ENCODE data around the gene TGM4. TPM values are rescaled to one million over a fixed set of nuclear protein-coding genes. Genes with fewer than 3 reads are reported as not detected.

The TGM4 gene
- total and polyA plus RNA-seq, 4 donors, result 0.01 TPM; not detected in 3

DNA sequence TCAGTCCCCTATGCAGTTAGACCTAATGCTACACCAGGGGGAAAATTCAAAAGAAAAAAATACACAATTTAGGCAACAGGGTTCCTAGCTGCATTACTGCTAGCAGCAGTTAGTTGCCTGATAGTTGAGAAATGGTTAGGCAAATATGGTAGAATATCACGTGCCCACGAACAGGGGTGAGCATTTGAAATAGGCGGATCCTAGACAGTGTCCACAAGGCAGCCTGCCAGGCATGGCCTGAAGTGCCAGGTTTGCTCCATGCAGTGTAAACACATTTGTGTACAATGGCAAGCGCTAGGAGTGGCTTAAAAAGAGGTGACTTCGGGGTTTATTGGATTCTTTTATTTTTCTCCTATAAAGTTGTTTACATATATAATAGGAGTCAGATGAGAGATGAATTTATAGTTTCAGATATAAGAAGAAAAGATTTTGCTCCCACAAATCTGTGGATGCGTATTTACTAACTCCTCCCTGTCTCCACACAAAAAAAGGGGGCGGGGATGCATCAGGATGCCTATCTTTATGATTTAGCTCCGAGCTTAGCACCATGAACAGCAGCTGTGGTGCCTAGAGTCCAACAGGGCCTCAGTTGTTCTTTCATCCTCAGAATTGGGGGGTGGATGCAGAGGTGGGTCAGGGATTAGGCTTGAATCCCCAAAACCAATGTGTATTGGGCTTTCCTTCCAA, 3.9 kb upstream of the TGM4 start:
- ATAC-seq (ENCODE audit: insufficient read depth, low FRiP score) (no peak), DNase-seq (peak in 1 of 3 donors; percentile 32)
- Histone ChIP-seq H3K4me1 (ENCODE audit: control insufficient read depth in 5 of 5, insufficient read depth in 5 of 5, low read length in 5 of 5) (no peaks in the 10 kb centered on the region), H3K36me3 (ENCODE audit: control insufficient read depth in 4 of 4, insufficient read depth in 4 of 4, low read length in 4 of 4) (no peaks in the 10 kb centered on the region), H3K27ac (ENCODE audit: low read depth in 1 of 2, low read length in 1 of 2) (no peak overlapping the region), H3K9me3 (ENCODE audit: control insufficient read depth in 4 of 4, insufficient read depth in 3 of 4, low read length in 3 of 4) (no peaks in the 10 kb centered on the region), H3K9ac (ENCODE audit: insufficient read depth in 1 of 2, low read length in 2 of 2) (no peak overlapping the region), H3K27me3 (ENCODE audit: control insufficient read depth in 3 of 3, insufficient read depth in 3 of 3, low read length in 2 of 3) (no peaks in the 10 kb centered on the region), H3K4me3 (no peak overlapping the region)
- TF ChIP-seq, protein P1, sequence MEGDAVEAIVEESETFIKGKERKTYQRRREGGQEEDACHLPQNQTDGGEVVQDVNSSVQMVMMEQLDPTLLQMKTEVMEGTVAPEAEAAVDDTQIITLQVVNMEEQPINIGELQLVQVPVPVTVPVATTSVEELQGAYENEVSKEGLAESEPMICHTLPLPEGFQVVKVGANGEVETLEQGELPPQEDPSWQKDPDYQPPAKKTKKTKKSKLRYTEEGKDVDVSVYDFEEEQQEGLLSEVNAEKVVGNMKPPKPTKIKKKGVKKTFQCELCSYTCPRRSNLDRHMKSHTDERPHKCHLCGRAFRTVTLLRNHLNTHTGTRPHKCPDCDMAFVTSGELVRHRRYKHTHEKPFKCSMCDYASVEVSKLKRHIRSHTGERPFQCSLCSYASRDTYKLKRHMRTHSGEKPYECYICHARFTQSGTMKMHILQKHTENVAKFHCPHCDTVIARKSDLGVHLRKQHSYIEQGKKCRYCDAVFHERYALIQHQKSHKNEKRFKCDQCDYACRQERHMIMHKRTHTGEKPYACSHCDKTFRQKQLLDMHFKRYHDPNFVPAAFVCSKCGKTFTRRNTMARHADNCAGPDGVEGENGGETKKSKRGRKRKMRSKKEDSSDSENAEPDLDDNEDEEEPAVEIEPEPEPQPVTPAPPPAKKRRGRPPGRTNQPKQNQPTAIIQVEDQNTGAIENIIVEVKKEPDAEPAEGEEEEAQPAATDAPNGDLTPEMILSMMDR (IDR thresholded peaks at IDR 0.05; ENCODE audit: control extremely low read depth, extremely low read depth), result no peak
- WGBS, 2 donors, result 67 to 84% methylated on average over 8 of the region's 8 CpGs

- ATAC-seq (ENCODE audit: insufficient read depth, low FRiP score) (no peak), DNase-seq (no peak)
- H3K36me3 ChIP-seq (ENCODE audit: control insufficient read depth in 4 of 4, insufficient read depth in 4 of 4, low read length in 4 of 4), result no peaks in the 10 kb centered on the region
- no peak overlapping the region for H3K27ac ChIP-seq (ENCODE audit: low read depth in 1 of 2, low read length in 1 of 2)
- no peaks in the 10 kb centered on the region for H3K4me1 ChIP-seq (ENCODE audit: control insufficient read depth in 5 of 5, insufficient read depth in 5 of 5, low read length in 5 of 5)
- 82 to 88% methylated on average over 3 of the region's 3 CpGs for WGBS, 2 donors
- TF ChIP-seq, protein P1 (IDR thresholded peaks at IDR 0.05; ENCODE audit: control extremely low read depth, extremely low read depth), result no peak
- H3K9ac ChIP-seq (ENCODE audit: insufficient read depth in 1 of 2, low read length in 2 of 2), result no peak overlapping the region
- H3K4me3 ChIP-seq, result no peak overlapping the region
- no peaks in the 10 kb centered on the region for H3K27me3 ChIP-seq (ENCODE audit: control insufficient read depth in 3 of 3, insufficient read depth in 3 of 3, low read length in 2 of 3)
- H3K9me3 ChIP-seq (ENCODE audit: control insufficient read depth in 4 of 4, insufficient read depth in 3 of 4, low read length in 3 of 4), result no peaks in the 10 kb centered on the region
These were observed 1.2 kb downstream of the TGM4 start for GRCh38 chr3:44875596-44875995.

DNA sequence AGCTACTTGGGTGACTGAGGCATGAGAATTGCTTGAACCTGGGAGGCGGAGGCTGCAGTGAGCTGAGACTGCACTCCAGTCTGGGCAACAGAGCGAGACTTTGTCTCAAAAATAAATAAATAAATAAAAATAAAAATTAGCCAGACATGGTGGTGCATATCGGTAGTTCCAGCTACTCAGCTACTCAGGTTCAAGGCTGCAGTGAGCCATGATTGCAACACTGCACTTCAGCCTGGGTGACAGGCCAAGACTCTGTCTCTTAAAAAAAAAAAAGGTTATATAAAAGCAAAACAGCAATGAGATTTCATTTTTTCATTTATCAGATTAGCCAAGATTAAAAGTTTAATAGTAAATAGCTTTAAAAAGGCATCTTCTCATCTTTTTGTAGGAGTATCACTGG, 2.9 kb downstream of the TGM4 start:
- no peak overlapping the region for H3K9ac ChIP-seq (ENCODE audit: insufficient read depth in 1 of 2, low read length in 2 of 2)
- no peaks in the 10 kb centered on the region for H3K9me3 ChIP-seq (ENCODE audit: control insufficient read depth in 4 of 4, insufficient read depth in 3 of 4, low read length in 3 of 4)
- no peak overlapping the region for H3K4me3 ChIP-seq
- H3K27ac ChIP-seq (ENCODE audit: low read depth in 1 of 2, low read length in 1 of 2), result no peak overlapping the region
- H3K27me3 ChIP-seq (ENCODE audit: control insufficient read depth in 3 of 3, insufficient read depth in 3 of 3, low read length in 2 of 3), result no peaks in the 10 kb centered on the region
- no peaks in the 10 kb centered on the region for H3K36me3 ChIP-seq (ENCODE audit: control insufficient read depth in 4 of 4, insufficient read depth in 4 of 4, low read length in 4 of 4)
- TF ChIP-seq, protein P1 (IDR thresholded peaks at IDR 0.05; ENCODE audit: control extremely low read depth, extremely low read depth), result no peak
- 86 to 91% methylated on average over 3 of the region's 3 CpGs for WGBS, 2 donors
- DNase-seq (no peak), ATAC-seq (ENCODE audit: insufficient read depth, low FRiP score) (no peak)
- H3K4me1 ChIP-seq (ENCODE audit: control insufficient read depth in 5 of 5, insufficient read depth in 5 of 5, low read length in 5 of 5), result no peaks in the 10 kb centered on the region

- H3K4me1 ChIP-seq (ENCODE audit: control insufficient read depth in 5 of 5, insufficient read depth in 5 of 5, low read length in 5 of 5), result peaks cover 0 to 3% (median 0%) of the 10 kb centered on the region in 5 donors
- TF ChIP-seq, protein P1 (IDR thresholded peaks at IDR 0.05; ENCODE audit: control extremely low read depth, extremely low read depth), result no peak
- no peak for ATAC-seq (ENCODE audit: insufficient read depth, low FRiP score)
- H3K4me3 ChIP-seq, result no peak overlapping the region
- peaks cover 0 to 3% (median 0%) of the 10 kb centered on the region in 3 donors for H3K27me3 ChIP-seq (ENCODE audit: control insufficient read depth in 3 of 3, insufficient read depth in 3 of 3, low read length in 2 of 3)
- no peak overlapping the region for H3K9ac ChIP-seq (ENCODE audit: insufficient read depth in 1 of 2, low read length in 2 of 2)
- WGBS, 2 donors, result 61 to 79% methylated on average over 2 of the region's 2 CpGs
- no peaks in the 10 kb centered on the region for H3K36me3 ChIP-seq (ENCODE audit: control insufficient read depth in 4 of 4, insufficient read depth in 4 of 4, low read length in 4 of 4)
- peaks cover 0 to 4% (median 0%) of the 10 kb centered on the region in 4 donors for H3K9me3 ChIP-seq (ENCODE audit: control insufficient read depth in 4 of 4, insufficient read depth in 3 of 4, low read length in 3 of 4)
- DNase-seq, result no peak
- H3K27ac ChIP-seq (ENCODE audit: low read depth in 1 of 2, low read length in 1 of 2), result no peak overlapping the region
These were observed 5.9 kb downstream of the TGM4 start for GRCh38 chr3:44880284-44880683.

Measured in lung (tissue), 12 donors.